ENCODE results near the gene DTNB. TPM values are rescaled to one million over a fixed set of nuclear protein-coding genes. Genes with fewer than 3 reads are reported as not detected.
A peak's percentile ranks its signal among the peaks of the same experiment; 100 is the strongest.

Gene DTNB
- total RNA-seq, 4 donors from 2014 or later = 0.70 to 23.1 (median 6.1) TPM

GRCh38 chr2:25349397-25349796 is 324.0 kb downstream of the DTNB start:
- no peaks in the 10 kb centered on the region for H3K27me3 ChIP-seq
- H3K27ac ChIP-seq = no peak overlapping the region
- H3K9me3 ChIP-seq = no peaks in the 10 kb centered on the region
- H3K4me3 ChIP-seq = no peak overlapping the region
- TF ChIP-seq POLR2A (IDR thresholded peaks at IDR 0.05) = no peak
- no peak for TF ChIP-seq CTCF (IDR thresholded peaks at IDR 0.05)
- H3K36me3 ChIP-seq = no peaks in the 10 kb centered on the region
- H3K4me1 ChIP-seq = no peaks in the 10 kb centered on the region
- no peak for DNase-seq

- H3K27me3 ChIP-seq = no peaks in the 10 kb centered on the region
- no peaks in the 10 kb centered on the region for H3K4me1 ChIP-seq
- no peak for DNase-seq
- H3K27ac ChIP-seq = no peak overlapping the region
- no peak for TF ChIP-seq POLR2A (IDR thresholded peaks at IDR 0.05)
- no peak for TF ChIP-seq CTCF (IDR thresholded peaks at IDR 0.05)
- H3K9me3 ChIP-seq = no peaks in the 10 kb centered on the region
- H3K4me3 ChIP-seq = no peak overlapping the region
- no peaks in the 10 kb centered on the region for H3K36me3 ChIP-seq
Observed at GRCh38 chr2:25347846-25348245, 325.5 kb downstream of the DTNB start.

GRCh38 chr2:25347205-25347815 is 326.1 kb downstream of the DTNB start:
- DNase-seq = no peak
- no peak for TF ChIP-seq CTCF (IDR thresholded peaks at IDR 0.05)
- TF ChIP-seq POLR2A (IDR thresholded peaks at IDR 0.05) = no peak
- H3K4me3 ChIP-seq = no peak overlapping the region
- no peaks in the 10 kb centered on the region for H3K36me3 ChIP-seq
- peaks cover 0 to 5% (median 0%) of the 10 kb centered on the region in 4 donors for H3K4me1 ChIP-seq
- no peaks in the 10 kb centered on the region for H3K9me3 ChIP-seq
- no peak overlapping the region for H3K27ac ChIP-seq
- no peaks in the 10 kb centered on the region for H3K27me3 ChIP-seq

- Histone ChIP-seq H3K36me3 (no peaks in the 10 kb centered on the region), H3K4me3 (no peak overlapping the region), H3K27me3 (no peaks in the 10 kb centered on the region), H3K4me1 (peaks cover 0 to 24% (median 9%) of the 10 kb centered on the region in 4 donors), H3K27ac (no peak overlapping the region), H3K9me3 (no peaks in the 10 kb centered on the region)
- no peak for DNase-seq
- no peak for TF ChIP-seq POLR2A (IDR thresholded peaks at IDR 0.05)
- no peak for TF ChIP-seq CTCF (IDR thresholded peaks at IDR 0.05)
Observed at GRCh38 chr2:25343187-25343825, 330.1 kb downstream of the DTNB start.

- Histone ChIP-seq H3K36me3 (no peaks in the 10 kb centered on the region), H3K4me1 (peaks cover 0 to 24% (median 9%) of the 10 kb centered on the region in 4 donors), H3K27ac (peak overlapping the region; percentile 68 to 87 (median 79)), H3K27me3 (no peaks in the 10 kb centered on the region), H3K4me3 (peak overlapping the region; percentile 70 to 85 (median 80)), H3K9me3 (no peaks in the 10 kb centered on the region)
- TF ChIP-seq CTCF (IDR thresholded peaks at IDR 0.05) (peak; percentile 96 to 99 (median 97)), POLR2A (IDR thresholded peaks at IDR 0.05) (no peak)
- DNase-seq = peak; percentile 79 to 90 (median 83)
Observed at GRCh38 chr2:25342372-25343186, 330.8 kb downstream of the DTNB start.

Measured in Peyer's patch (tissue), 4 donors.